GM21717 (cell line): Measurements from ENCODE around the gene VWA5B2.

Source experiments
- ATAC-seq: cut with Tn5 transposase; IDR thresholded peaks from one replicate; pipeline ENCODE4 v1.9.1; 2021; ENCODE audit warnings: mild to moderate bottlenecking, moderate library complexity; ENCODE audit not compliant: unreplicated experiment

VWA5B2 gene

GRCh38 chr3:184222521-184222920 is 6.9 kb upstream of the VWA5B2 start:
- no peak for ATAC-seq

- ATAC-seq: no peak
These were observed 5.4 kb upstream of the VWA5B2 start for GRCh38 chr3:184223946-184224345.

DNA sequence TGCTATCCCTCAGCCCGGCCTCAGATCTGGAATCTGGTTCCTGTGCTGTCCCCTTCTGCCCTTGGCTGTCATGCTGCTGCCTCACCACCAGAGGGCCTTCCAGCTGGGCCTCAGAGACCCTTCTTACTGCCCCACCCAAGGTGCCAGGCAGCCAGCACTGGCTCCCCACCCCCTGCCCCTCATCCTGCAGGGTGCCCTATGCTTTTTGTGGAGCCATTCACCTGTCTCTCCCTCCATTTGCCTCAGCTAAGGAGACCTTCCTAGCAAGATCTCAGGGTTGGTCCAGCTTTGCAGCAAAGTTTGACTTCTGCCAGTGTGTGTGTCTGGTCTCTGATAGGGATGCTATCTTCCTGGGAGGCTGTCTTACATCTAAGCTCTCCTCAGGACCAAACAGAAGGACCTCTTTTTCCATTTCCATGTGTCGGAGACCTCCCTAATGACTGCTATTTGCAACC is 1.9 kb upstream of the VWA5B2 start:
- no peak for ATAC-seq

- ATAC-seq: no peak
These were observed 828 bp upstream of the VWA5B2 start for GRCh38 chr3:184228376-184229137.

- ATAC-seq: no peak
These were observed 757 bp downstream of the VWA5B2 start for GRCh38 chr3:184230081-184230602.

DNA sequence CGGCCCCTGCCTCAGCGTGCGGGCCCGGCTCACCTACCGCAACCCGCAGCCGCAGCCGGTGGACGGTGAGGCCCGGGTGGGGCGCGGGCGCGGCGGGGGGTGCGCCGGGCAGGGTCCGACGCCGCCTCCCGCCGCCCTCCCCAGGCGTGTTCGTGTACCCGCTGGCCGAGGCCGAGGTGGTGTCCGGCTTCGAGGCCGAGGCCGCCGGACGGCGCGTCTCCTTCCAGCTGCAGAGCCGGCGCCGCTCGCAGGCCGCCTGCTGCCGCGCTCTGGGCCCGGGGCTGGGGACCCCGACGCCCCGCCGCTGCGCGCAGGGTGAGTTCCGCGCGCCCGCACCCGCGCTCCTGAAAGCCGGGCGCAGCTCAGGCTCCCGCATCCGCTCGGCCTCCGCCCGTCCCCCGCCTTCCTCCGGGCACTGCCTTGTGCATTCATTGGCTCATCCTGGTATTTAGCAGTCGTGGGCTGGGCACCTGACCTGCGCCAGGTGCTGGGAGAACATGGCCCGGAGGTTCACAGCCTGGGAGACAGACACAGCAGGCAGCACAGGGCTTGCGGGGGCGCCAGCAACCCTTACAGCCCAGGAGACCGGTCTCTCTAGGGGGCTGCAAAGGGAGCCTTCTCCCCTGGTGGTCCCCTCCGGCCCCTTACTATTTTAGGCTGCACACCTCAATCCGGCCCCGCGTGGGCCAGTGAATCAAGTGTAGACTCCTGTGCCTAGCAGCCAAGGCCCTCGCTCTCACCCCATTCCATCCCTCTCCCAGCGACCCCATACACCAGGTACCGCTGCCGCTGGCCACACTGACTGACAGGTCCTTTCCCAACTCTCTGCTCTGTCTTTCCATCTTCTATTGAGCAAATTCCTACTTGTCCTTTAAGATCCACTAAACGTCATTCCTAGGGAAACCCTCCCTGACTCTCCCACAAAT is 1.5 kb downstream of the VWA5B2 start:
- ATAC-seq: no peak

GRCh38 chr3:184231671-184232070 is 2.3 kb downstream of the VWA5B2 start:
- ATAC-seq: no peak

DNA sequence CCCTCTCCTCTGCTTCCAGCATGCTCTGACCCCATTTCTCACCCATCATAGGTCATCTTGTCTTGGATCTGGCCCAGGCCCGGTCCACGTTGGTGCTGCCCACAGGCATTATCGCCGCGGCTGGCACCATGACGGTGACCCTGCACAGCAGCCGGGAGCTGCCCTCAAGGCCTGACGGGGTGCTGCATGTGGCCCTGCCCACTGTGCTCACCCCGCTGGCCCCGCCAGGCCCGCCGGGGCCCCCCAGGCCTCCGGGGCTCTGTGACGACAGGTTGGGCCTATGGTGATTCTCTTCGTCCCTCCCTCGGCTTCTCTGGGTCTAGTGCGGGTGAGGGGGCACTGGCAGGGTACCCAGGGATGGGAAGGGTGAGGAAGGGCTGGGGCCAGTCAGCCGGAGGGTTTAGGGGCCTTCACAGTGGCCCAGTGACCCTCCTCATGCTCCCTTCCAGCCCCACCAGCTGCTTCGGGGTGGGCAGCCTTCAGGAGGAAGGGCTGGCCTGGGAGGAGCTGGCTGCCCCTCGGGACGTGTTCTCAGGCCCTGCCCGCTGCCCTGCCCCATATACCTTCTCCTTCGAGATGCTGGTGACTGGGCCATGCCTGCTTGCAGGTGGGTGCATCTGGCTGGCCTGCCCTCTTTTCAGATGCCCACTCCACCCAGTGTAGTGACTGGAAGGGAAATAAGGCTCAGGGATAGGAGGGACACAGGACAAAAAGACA is 3.9 kb downstream of the VWA5B2 start:
- no peak for ATAC-seq

DNA sequence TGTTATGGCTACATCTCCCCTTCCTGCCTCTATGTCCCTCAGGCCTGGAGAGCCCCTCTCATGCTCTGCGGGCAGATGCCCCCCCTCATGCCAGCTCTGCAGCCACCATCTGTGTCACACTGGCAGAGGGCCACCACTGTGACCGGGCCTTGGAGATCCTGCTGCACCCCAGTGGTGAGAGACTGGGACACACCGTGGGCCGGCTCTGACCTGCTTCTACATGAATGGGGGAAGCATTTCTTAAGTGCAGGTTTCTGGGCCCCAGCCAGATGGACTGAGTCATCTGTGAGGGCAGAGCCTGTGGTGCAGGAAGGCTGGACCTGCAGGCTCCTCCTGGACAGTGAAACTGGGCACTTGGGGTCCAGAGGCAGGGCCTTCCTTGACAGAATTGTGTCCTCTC is 4.8 kb downstream of the VWA5B2 start:
- no peak for ATAC-seq

GRCh38 chr3:184234671-184235380 is 5.4 kb downstream of the VWA5B2 start:
- no peak for ATAC-seq

DNA sequence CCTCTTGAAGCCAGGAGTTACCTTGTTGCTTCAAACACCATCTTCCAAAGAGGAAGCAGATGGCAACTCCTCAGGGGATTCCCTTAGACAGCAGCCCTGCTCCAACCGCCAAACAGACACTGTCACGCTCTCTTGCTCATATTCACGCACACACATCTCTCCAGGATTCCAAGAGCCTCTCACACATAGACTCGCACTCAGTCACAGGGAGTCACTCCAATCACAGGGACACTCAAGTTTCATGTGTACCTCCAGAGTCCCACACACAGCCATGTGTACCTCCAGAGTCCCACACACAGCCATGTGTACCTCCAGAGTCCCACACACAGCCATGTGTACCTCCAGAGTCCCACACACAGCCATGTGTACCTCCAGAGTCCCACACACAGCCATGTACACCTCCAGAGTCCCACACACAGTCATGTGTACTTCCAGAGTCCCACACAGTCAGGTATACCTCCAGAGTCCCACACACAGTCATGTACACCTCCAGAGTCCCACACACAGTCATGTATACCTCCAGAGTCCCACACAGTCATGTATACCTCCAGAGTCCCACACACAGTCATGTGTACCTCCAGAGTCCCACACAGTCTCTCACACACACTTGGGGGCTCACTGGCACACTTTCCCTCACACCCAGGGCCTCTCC is 6.1 kb downstream of the VWA5B2 start:
- ATAC-seq: no peak

DNA sequence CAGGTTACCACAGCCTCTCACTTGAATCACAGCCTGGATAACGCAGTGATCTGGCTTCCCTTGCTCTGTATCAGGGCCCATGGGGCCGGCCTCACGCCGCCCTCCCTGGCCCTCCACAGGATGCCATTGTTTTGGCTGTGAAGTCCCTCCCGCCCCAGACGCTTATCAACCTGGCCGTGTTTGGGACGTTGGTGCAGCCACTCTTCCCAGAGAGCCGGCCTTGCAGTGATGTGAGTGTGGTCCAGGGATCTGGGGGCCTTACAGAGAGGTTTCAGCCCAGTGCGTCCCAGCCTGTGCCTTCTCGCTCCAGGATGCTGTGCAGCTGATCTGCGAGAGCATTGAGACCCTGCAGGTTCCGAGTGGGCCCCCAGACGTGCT is 6.6 kb downstream of the VWA5B2 start:
- no peak for ATAC-seq

GRCh38 chr3:184236636-184237035 is 7.3 kb downstream of the VWA5B2 start:
- no peak for ATAC-seq

- no peak for ATAC-seq
These were observed 7.8 kb downstream of the VWA5B2 start for GRCh38 chr3:184237211-184237610.

GRCh38 chr3:184237807-184238206 is 8.4 kb downstream of the VWA5B2 start:
- ATAC-seq: no peak

GRCh38 chr3:184238246-184238818 is 8.9 kb downstream of the VWA5B2 start:
- ATAC-seq: no peak

GRCh38 chr3:184239221-184239620 is 9.8 kb downstream of the VWA5B2 start:
- no peak for ATAC-seq

DNA sequence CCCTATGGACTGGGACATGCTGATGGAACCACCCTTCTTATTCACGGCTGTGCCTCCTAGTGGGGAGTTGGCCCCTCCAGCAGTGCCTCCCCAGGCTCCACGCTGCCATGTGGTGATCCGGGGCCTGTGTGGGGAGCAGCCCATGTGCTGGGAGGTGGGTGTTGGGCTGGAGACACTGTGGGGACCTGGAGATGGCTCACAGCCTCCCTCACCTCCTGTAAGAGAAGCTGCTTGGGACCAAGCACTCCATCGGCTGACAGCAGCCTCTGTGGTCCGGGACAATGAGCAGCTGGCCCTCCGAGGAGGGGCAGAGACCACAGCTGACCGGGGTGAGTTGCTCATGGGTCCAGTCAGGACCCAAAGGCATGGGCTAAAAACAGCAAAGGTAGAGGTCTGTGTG is 10.3 kb downstream of the VWA5B2 start:
- ATAC-seq: no peak

GRCh38 chr3:184240384-184241140 is 11.2 kb downstream of the VWA5B2 start:
- no peak for ATAC-seq
